Lung (tissue), 12 donors: ENCODE measurements around the gene CTXN1. TPM values are rescaled to one million over a fixed set of nuclear protein-coding genes. Genes with fewer than 3 reads are reported as not detected.

ENCODE experiments used
- ATAC-seq: fragments of 200-7000 bp; cut with Tn5 transposase; one replicate; pipeline ENCODE4 v1.9.1; 2020; ENCODE audit warnings: moderate number of reproducible peaks; ENCODE audit not compliant: insufficient read depth, low FRiP score
- DNase-seq, 3 donors: peaks; one replicate each; pipeline ENCODE4 v3.0.0-alpha.2; 2013 to 2017
- H3K27ac ChIP-seq, 2 donors: one replicate each; pipeline ENCODE4 v1.5.1; 2013; ENCODE audit warnings: mild to moderate bottlenecking in 2 of 2, moderate library complexity in 2 of 2, control low read depth in 1 of 2, inconsistent platforms in 1 of 2, low read depth in 1 of 2, low read length in 1 of 2
- H3K27me3 ChIP-seq, 3 donors: one replicate each; pipeline ENCODE4 v1.5.1; 2013; ENCODE audit warnings: low read length in 2 of 3; ENCODE audit not compliant: control insufficient read depth in 3 of 3, insufficient read depth in 3 of 3
- H3K36me3 ChIP-seq, 4 donors: one replicate each; pipeline ENCODE4 v1.5.1; 2013; ENCODE audit warnings: low read length in 4 of 4, mild to moderate bottlenecking in 1 of 4, moderate library complexity in 1 of 4; ENCODE audit not compliant: control insufficient read depth in 4 of 4, insufficient read depth in 4 of 4
- H3K4me1 ChIP-seq, 5 donors: one replicate each; pipeline ENCODE4 v1.5.1; 2013; ENCODE audit warnings: low read length in 5 of 5, mild to moderate bottlenecking in 2 of 5, moderate library complexity in 1 of 5; ENCODE audit not compliant: control insufficient read depth in 5 of 5, insufficient read depth in 5 of 5
- H3K4me3 ChIP-seq: one replicate; pipeline ENCODE4 v1.5.1; 2013; ENCODE audit warnings: mild to moderate bottlenecking, control low read depth, moderate library complexity
- H3K9ac ChIP-seq, 2 donors: one replicate each; pipeline ENCODE4 v1.5.1; 2013; ENCODE audit warnings: low read length in 2 of 2, control low read depth in 1 of 2; ENCODE audit not compliant: insufficient read depth in 1 of 2
- H3K9me3 ChIP-seq, 4 donors: one replicate each; pipeline ENCODE4 v1.5.1; 2013; ENCODE audit warnings: low read length in 3 of 4, mild to moderate bottlenecking in 1 of 4, moderate library complexity in 1 of 4; ENCODE audit not compliant: control insufficient read depth in 4 of 4, insufficient read depth in 3 of 4
- WGBS, 2 donors: extraction: QIAGEN DNeasy Blood & Tissue Kit; methylation state at CpG; one replicate each; pipeline ENCODE4 v1.1.7; 2013; 5-methylcytosine and 5-hydroxymethylcytosine counted together
- polyA plus RNA-seq, 2 donors: library from polyadenylated mRNA; stranded (reverse); fragments of 200-250 nt; gene quantifications; one replicate each; pipeline ENCODE4 v1.2.1, GENCODE V29; 2013
- total RNA-seq, 2 donors: library from RNA; depleted of rRNA in 1 of 2; stranded (reverse); fragments of >200 nt in 1 of 2; gene quantifications; one replicate each; pipeline ENCODE4 v1.2.1, GENCODE V29; 2014 to 2021
- TF ChIP-seq, protein P1 (sequence below): IDR thresholded peaks from 2 replicates; pipeline ENCODE4 v1.5.1; 2012; ENCODE audit warnings: mild to moderate bottlenecking; ENCODE audit errors: control extremely low read depth, extremely low read depth
- donor health status: control.
- donor health status: control.
- donor health status: Bipolar disorder and iron deficiency.
- donor health status: healthy.
- donor health status: DM: yes; HTN: yes; CAD: no.

CTXN1 gene
- total and polyA plus RNA-seq, 4 donors = 4.3 to 25.9 (median 6.9) TPM

DNA sequence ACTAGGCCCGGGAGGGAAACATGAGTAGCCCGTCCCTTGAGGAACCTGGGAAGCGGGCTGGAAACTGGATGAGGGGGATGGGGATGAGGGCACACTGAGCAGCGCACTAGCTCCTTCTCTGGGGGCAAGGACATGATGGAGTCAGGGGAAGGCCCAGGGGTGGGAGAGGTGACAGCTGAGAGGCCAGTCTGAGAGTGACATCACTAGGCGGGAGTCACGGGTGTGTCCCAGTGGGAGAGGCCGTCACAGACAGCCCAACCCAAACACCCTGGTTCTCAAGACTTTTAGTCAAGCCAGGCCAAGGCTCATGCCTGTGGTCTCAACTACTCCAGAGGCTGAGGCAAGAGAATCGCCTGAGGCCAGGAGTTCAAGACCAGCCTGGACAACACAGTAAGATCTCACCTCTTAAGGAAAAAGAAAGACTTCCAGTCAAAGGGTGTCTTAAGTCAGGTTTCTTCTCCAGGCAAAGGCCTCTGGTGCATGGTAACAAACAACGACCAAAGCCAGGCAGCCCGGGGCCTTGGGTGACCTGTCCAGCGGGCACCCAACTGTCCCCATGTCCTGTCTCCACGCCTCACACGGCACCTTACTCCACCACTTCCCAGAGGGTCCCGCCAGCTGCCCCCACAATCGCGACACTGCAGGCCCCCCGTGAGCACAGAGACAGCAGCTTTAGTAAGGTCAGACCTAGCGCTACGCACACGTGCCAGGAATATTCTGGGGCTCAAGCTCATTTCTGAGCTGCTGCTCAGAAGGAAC is 43.0 kb upstream of the CTXN1 start:
- Histone ChIP-seq H3K27ac (no peak overlapping the region), H3K9me3 (no peaks in the 10 kb centered on the region), H3K4me3 (no peak overlapping the region), H3K9ac (no peak overlapping the region), H3K27me3 (no peaks in the 10 kb centered on the region), H3K4me1 (no peaks in the 10 kb centered on the region), H3K36me3 (peaks cover 7 to 58% (median 31%) of the 10 kb centered on the region in 4 donors)
- DNase-seq (no peak), ATAC-seq (no peak)
- WGBS, 2 donors = 93 to 97% methylated on average over 20 of the region's 20 CpGs
- TF ChIP-seq, protein P1, sequence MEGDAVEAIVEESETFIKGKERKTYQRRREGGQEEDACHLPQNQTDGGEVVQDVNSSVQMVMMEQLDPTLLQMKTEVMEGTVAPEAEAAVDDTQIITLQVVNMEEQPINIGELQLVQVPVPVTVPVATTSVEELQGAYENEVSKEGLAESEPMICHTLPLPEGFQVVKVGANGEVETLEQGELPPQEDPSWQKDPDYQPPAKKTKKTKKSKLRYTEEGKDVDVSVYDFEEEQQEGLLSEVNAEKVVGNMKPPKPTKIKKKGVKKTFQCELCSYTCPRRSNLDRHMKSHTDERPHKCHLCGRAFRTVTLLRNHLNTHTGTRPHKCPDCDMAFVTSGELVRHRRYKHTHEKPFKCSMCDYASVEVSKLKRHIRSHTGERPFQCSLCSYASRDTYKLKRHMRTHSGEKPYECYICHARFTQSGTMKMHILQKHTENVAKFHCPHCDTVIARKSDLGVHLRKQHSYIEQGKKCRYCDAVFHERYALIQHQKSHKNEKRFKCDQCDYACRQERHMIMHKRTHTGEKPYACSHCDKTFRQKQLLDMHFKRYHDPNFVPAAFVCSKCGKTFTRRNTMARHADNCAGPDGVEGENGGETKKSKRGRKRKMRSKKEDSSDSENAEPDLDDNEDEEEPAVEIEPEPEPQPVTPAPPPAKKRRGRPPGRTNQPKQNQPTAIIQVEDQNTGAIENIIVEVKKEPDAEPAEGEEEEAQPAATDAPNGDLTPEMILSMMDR = no peak

DNA sequence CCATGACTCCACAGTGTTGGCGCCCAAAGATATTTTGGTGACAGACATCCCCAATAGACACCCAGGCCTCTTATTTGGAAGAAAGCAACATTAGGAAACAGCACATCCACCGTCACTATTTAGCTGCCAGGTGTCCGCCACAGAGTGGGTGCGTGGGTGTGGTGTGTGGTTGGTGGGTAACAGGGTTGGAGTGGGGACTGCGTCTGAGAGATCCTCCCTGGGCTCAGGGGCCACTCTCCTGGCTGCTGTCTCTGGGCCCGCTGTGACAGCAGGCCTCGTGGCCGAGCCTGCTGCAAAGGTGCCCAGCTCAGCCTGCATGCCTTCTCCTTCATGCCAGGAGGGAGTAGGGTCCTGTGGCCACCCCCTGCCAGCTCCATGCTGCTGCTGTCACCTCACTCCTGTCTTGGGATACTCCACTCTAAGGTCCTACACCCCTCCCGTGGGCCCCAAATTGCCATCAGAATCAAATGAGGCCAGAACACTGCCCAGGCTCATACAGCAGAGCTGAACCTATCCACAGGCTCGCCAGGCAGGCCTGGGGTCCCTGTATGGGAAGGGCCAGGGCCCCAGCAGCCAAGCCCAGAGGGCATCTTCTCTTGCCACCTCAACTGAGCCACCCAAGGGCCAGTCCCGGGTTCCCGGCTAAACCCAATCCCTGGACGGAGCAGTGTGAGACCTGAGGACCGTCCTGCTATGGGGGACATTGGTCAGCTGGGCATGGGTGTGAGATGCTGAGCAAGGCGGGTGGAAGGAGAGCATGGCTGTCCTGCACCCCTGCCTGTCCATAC is 42.3 kb upstream of the CTXN1 start:
- H3K27me3 ChIP-seq = no peaks in the 10 kb centered on the region
- H3K4me3 ChIP-seq = no peak overlapping the region
- no peak overlapping the region for H3K27ac ChIP-seq
- H3K9me3 ChIP-seq = no peaks in the 10 kb centered on the region
- WGBS, 2 donors = 90 to 97% methylated on average over 14 to 15 of the region's 15 CpGs
- H3K9ac ChIP-seq = no peak overlapping the region
- TF ChIP-seq, protein P1 = no peak
- DNase-seq = no peak
- ATAC-seq = no peak
- no peaks in the 10 kb centered on the region for H3K4me1 ChIP-seq
- peaks cover 11 to 59% (median 24%) of the 10 kb centered on the region in 4 donors for H3K36me3 ChIP-seq

DNA sequence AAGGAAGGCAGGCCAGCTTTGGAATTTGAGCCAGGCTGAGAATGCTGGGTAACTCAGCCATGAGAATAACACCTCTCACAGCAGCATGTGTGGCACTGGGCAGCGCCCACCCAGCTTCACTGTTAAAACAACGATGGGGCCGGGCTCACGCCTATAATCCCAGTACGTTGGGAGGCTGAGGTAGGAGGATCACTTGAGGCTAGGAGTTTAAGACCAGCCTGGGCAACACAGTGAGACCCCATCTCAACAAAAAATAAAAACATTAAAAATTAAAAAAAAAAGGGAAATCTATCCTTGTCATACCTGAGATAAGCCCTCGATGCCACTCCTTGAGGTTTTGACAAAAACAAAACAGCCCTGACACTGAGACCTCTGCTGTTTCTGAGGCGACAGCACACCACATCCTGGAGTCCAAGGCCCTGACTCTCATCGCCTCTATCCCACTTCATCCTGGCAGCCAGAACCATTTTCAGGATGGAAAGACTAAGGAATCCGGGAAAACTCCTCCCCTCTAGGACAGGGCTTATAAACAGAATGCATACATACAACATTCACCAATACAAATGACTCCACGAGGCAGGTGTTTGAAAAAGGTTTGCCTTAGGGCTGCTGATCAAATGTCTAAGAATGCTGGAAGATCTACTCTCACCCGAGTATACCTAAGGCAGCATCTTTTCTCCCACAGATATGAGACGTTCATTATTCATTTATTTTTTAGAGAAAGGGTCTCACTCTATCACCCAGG is 40.2 kb upstream of the CTXN1 start:
- 92 to 94% methylated on average over 12 of the region's 12 CpGs for WGBS, 2 donors
- no peak for ATAC-seq
- Histone ChIP-seq H3K9ac (no peak overlapping the region), H3K9me3 (no peaks in the 10 kb centered on the region), H3K4me3 (no peak overlapping the region), H3K27ac (no peak overlapping the region), H3K4me1 (no peaks in the 10 kb centered on the region), H3K27me3 (no peaks in the 10 kb centered on the region), H3K36me3 (peaks cover 18 to 57% (median 25%) of the 10 kb centered on the region in 4 donors)
- no peak for DNase-seq
- TF ChIP-seq, protein P1 = no peak
